Endothelial cell of umbilical vein (primary cell): ENCODE results near the gene ATP10B.

Source experiments
- EZH2 ChIP-seq: IDR thresholded peaks from 2 replicates; pipeline ENCODE4 v1.6.1; 2012; ENCODE audit warnings: borderline replicate concordance, low read depth, mild to moderate bottlenecking, moderate library complexity, low read length, inconsistent platforms; ENCODE audit not compliant: severe bottlenecking
- POLR2A ChIP-seq: IDR thresholded peaks from 2 replicates; pipeline ENCODE4 v1.6.1; 2012; ENCODE audit warnings: low read depth, mild to moderate bottlenecking, control low read depth, low read length
- TF ChIP-seq, protein P1 (sequence below), 2 donors: IDR thresholded peaks; 1 replicate in 1 of 2; 2 replicates in 1 of 2; pipeline ENCODE4 v1.5.1; 2011; ENCODE audit warnings: low read length in 2 of 2, mild to moderate bottlenecking in 2 of 2, moderate library complexity in 2 of 2, control low read depth in 1 of 2, inconsistent platforms in 1 of 2, low read depth in 1 of 2; ENCODE audit not compliant: insufficient read depth in 1 of 2; ENCODE audit errors: extremely low read depth in 1 of 2

DNA sequence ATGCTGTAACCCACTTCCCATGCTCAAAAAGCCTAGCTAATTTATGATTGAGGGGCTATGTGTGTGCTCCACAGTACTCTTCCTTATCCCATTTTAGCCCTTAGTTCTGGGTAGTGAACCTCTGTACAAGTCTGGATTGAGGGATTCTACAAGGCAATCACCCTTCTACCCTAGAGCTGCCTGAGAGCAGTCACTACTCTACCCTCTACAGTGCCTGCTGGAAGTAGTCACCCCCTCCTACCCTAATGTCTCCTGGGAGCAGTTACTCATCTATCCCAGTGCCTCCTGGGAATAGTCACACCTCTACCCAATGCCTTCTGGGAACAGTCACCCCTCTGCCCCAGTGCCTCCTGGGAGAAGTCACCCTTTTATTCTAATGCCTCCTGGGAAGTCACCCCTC is 150.6 kb downstream of the ATP10B start:
- TF ChIP-seq, protein P1, sequence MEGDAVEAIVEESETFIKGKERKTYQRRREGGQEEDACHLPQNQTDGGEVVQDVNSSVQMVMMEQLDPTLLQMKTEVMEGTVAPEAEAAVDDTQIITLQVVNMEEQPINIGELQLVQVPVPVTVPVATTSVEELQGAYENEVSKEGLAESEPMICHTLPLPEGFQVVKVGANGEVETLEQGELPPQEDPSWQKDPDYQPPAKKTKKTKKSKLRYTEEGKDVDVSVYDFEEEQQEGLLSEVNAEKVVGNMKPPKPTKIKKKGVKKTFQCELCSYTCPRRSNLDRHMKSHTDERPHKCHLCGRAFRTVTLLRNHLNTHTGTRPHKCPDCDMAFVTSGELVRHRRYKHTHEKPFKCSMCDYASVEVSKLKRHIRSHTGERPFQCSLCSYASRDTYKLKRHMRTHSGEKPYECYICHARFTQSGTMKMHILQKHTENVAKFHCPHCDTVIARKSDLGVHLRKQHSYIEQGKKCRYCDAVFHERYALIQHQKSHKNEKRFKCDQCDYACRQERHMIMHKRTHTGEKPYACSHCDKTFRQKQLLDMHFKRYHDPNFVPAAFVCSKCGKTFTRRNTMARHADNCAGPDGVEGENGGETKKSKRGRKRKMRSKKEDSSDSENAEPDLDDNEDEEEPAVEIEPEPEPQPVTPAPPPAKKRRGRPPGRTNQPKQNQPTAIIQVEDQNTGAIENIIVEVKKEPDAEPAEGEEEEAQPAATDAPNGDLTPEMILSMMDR (IDR thresholded peaks at IDR 0.05; ENCODE audit: extremely low read depth in 1 of 2, insufficient read depth in 1 of 2, low read depth in 1 of 2, low read length in 2 of 2) = no peak
- TF ChIP-seq EZH2 = no peak
- no peak for TF ChIP-seq POLR2A
